NB4 (cell line): Measurements from ENCODE around the gene SDF2L1.
"Not testable (repeated sequence)": the region's sequence is repeated elsewhere in the genome, so short reads cannot be mapped to it uniquely, and the experiment has no call there.

Experiments
- DNase-seq: peaks from one replicate; pipeline ENCODE4 v3.0.0; 2010; ENCODE audit warnings: low read depth
- H3K4me3 ChIP-seq: one replicate; pipeline ENCODE4 v1.5.1; 2011; ENCODE audit warnings: mild to moderate bottlenecking, low read depth, low read length, moderate library complexity
- MYC ChIP-seq: IDR thresholded peaks from 2 replicates; pipeline ENCODE4 v1.6.1; 2011; ENCODE audit warnings: low read depth, low read length
- POLR2A ChIP-seq: IDR thresholded peaks from 2 replicates; pipeline ENCODE4 v1.6.1; 2011; ENCODE audit warnings: mild to moderate bottlenecking; ENCODE audit not compliant: insufficient read length; ENCODE audit errors: extremely low read depth
- TF ChIP-seq, protein P1 (sequence below): IDR thresholded peaks from 2 replicates; pipeline ENCODE4 v1.6.1; 2011; ENCODE audit warnings: low read depth, low read length
- TF ChIP-seq, protein P2 (sequence below): IDR thresholded peaks from one replicate; pipeline ENCODE4 v1.5.1; 2012; ENCODE audit warnings: low read depth, low read length

SDF2L1 gene

DNA sequence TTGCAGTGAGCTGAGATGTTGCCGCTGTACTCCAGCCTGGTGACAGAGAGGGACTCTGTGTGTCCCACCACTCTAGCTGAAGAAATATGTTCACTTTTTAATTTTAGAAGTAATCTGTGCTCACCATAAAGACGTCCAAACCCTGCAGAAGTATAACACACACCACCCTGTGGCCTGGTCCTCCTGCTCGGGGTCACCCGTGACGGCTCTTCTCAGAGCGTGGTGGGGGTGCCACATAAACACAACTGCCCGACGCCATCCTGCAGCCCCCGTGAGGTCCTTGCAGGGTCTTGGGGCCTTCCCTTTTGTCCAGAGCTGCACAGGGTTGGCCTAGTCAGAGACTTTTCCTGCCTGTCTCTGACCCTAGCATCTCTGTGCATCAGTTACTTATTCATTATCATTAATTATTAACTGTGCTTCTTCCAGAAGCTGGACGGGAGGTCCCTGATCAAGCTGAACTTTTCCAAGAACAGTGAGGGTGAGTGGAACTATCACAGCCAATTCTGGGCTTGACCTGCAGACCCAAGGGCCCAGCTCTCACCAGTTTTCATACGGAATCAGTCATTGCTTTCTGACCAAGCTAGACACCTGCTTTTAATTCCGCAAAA is 32.6 kb downstream of the SDF2L1 start:
- H3K4me3 ChIP-seq: no peak overlapping the region
- DNase-seq: no peak
- no peak for TF ChIP-seq POLR2A
- TF ChIP-seq, protein P1, sequence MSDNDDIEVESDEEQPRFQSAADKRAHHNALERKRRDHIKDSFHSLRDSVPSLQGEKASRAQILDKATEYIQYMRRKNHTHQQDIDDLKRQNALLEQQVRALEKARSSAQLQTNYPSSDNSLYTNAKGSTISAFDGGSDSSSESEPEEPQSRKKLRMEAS: no peak
- TF ChIP-seq, protein P2, sequence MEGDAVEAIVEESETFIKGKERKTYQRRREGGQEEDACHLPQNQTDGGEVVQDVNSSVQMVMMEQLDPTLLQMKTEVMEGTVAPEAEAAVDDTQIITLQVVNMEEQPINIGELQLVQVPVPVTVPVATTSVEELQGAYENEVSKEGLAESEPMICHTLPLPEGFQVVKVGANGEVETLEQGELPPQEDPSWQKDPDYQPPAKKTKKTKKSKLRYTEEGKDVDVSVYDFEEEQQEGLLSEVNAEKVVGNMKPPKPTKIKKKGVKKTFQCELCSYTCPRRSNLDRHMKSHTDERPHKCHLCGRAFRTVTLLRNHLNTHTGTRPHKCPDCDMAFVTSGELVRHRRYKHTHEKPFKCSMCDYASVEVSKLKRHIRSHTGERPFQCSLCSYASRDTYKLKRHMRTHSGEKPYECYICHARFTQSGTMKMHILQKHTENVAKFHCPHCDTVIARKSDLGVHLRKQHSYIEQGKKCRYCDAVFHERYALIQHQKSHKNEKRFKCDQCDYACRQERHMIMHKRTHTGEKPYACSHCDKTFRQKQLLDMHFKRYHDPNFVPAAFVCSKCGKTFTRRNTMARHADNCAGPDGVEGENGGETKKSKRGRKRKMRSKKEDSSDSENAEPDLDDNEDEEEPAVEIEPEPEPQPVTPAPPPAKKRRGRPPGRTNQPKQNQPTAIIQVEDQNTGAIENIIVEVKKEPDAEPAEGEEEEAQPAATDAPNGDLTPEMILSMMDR: no peak
- TF ChIP-seq MYC: no peak

DNA sequence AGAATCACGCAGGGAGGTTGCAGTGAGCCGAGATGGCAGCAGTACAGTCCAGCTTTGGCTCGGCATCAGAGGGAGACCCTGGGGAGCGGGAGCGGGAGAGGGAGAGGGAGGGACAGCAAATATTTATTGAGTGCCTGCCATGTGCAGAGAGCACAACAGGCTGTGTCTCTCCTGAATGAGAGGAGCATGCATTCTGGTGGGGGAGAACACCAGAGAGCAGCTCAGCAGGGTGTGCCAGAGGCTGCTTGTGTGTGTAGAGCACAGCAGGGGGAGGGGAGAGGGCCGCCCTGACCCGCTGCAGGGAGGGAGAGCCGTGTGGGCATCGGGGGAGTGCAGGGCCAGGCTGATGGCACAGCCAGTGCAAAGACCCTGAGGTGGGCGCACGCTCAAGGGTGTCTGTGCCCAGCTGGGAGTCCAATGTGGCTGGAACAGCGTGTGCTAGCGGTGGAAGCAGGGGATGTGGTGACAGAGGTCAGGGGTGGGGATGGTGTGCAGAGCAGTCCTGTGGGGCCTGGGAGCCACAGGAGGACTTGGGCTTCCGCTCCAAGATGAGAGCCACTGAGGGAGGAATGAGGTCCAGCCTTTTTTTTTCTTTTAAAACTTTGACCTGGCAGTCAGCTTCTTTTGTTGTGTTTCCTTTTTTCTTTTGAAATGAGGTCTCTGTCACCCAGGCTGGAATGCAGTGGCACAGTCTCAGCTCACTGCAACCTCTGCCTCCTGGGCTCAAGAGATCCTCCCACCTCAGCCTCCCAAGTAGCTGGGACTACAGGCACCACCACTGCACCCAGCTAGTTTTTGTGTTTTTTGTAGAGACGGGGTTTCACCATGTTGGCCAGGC is 35.7 kb downstream of the SDF2L1 start:
- no peak overlapping the region for H3K4me3 ChIP-seq
- no peak for DNase-seq
- TF ChIP-seq, protein P2: no peak
- TF ChIP-seq MYC (no peak), POLR2A (no peak)
- TF ChIP-seq, protein P1: no peak

DNA sequence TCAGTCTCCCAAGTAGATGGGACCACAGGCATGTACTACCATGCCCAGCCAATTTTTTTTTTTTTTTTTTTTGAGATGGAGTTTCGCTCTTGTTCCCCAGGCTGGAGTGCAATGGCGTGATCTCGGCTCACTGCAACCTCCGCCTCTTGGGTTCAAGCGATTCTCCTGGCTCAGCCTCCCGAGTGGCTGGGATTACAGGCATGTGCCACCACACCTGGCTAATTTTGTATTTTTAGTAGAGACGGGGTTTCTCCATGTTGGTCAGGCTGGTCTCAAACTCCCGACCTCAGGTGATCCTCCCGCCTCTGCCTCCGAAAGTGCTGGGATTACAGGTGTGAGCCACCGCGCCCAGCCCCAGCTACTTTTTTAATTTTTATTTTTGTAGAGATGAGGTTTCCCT is 36.7 kb downstream of the SDF2L1 start:
- not testable (repeated sequence) for DNase-seq, H3K4me3 ChIP-seq

DNA sequence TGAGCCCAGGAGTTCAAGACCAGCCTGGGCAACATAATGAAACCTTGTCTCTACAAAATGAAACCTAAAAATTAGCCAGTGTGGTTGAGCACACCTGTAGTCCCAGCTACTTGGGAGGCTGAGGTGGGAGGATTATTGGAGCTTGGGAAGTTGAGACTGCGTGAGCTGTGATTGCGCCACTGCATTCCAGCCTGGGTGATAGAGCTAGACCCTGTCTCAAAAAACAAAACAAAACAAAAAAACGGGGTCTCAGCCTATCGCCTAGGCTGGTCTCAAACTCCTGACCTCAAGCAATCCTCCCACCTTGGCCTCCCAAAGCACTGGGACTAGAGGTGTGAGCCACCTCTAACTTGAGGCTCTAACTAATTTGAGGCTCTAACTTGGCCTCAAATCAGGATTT is 37.3 kb downstream of the SDF2L1 start:
- no peak overlapping the region for H3K4me3 ChIP-seq
- TF ChIP-seq, protein P1: no peak
- no peak for TF ChIP-seq POLR2A
- TF ChIP-seq, protein P2: no peak
- no peak for TF ChIP-seq MYC
- no peak for DNase-seq

DNA sequence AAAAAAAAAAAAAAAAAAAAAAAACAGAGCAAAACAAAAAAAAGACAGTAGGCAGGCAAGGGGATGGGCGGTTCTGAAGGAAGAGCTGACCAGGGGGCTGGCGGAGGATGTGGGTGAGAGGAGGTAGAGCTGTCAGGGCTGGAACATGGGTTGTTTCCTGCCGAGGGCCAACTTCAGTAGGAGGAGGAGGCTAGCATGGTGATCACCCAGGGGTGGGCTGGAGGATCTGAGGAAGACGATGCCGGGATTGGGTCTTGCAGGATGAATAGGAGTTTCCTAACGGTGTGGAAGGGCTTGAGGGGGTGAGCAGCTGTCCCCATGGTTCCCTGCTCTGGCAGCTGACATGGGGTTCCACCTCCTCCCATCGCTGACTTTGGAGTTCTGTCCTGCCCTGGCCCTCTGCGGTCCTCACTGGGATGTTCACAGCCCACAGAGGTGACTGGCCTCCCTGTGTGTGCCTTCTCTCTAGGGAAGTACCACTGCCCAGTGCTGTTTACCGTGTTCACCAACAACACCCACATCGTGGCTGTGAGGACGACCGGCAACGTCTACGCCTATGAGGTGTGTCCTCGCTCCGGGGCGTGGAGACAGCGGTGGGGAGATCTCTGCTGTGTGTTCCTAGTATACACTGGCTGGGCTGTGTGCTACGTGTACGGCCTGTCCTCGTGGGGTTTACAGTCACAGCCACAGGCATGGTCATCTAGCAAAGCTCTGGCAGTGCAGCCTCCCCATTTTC is 38.9 kb downstream of the SDF2L1 start:
- DNase-seq: no peak
- no peak overlapping the region for H3K4me3 ChIP-seq
- TF ChIP-seq, protein P2: no peak
- TF ChIP-seq, protein P1: no peak
- TF ChIP-seq POLR2A (no peak), MYC (no peak)
